Activated CD4-positive, alpha-beta T cell treated with anti-CD3 and anti-CD28 coated beads for 36 hours (primary cell): ENCODE data around the gene VPS13A. TPM values are rescaled to one million over a fixed set of nuclear protein-coding genes. Genes with fewer than 3 reads are reported as not detected.

ENCODE experiments used
- ATAC-seq: fragments of 200-7000 bp; cut with Tn5 transposase; one replicate; pipeline ENCODE4 v1.10.0; 2021; ENCODE audit warnings: mild to moderate bottlenecking, moderate library complexity
- CTCF ChIA-PET: fragments of 350-600 bp; sonication (Branson Sonifier 250); formaldehyde crosslinking; loops from one replicate; lab custom pipeline; 2021; ENCODE audit warnings: antibody characterized with exemption; lab: Charles Lee
- POLR2A ChIA-PET: fragments of 350-600 bp; sonication (Branson Sonifier 250); formaldehyde crosslinking; loops from one replicate; lab custom pipeline; 2021; ENCODE audit warnings: antibody characterized with exemption, inconsistent platforms; lab: Charles Lee
- DNase-seq: peaks from one replicate; pipeline ENCODE4 v3.0.0-alpha.2; 2020
- H3K27ac Mint-ChIP-seq: one replicate; pipeline ENCODE4 v1.8.0; 2021; ENCODE audit warnings: mixed read lengths
- H3K27me3 Mint-ChIP-seq: one replicate; pipeline ENCODE4 v1.8.0; 2021; ENCODE audit warnings: mixed read lengths
- H3K36me3 Mint-ChIP-seq: one replicate; pipeline ENCODE4 v1.8.0; 2021; ENCODE audit warnings: low read depth, mixed read lengths
- H3K4me1 Mint-ChIP-seq: one replicate; pipeline ENCODE4 v1.8.0; 2021; ENCODE audit warnings: mixed read lengths
- H3K4me3 Mint-ChIP-seq: one replicate; pipeline ENCODE4 v1.8.0; 2021; ENCODE audit warnings: mild to moderate bottlenecking, moderate library complexity, mixed read lengths
- H3K9me3 Mint-ChIP-seq: one replicate; pipeline ENCODE4 v1.8.0; 2021; ENCODE audit warnings: low read depth, mixed read lengths
- intact Hi-C, 2 experiments: fragments of 100-400 bp; cut with DNase I in 1 of 2; cut with micrococcal nuclease in 1 of 2; formaldehyde crosslinking; loops; one replicate each; pipeline versions ENCODE4 v1.14.2 to v1.15.1; 2022 to 2024; cut with DNase I, micrococcal nuclease
- total RNA-seq, 2 experiments: library from RNA; stranded (reverse); gene quantifications; one replicate each; pipeline ENCODE4 v1.2.3, GENCODE V29; 2021

VPS13A gene
- 10 to 100 TPM; 33.3 to 33.6 TPM for total RNA-seq

- Mint-ChIP-seq H3K36me3 (peaks cover 5% of the 10 kb centered on the region), H3K27ac (peak within 1 kb of the TSS; percentile 93), H3K4me1 (peaks cover 23% of the 10 kb centered on the region), H3K9me3 (no peaks in the 10 kb centered on the region), H3K4me3 (peak within 1 kb of the TSS; percentile 97), H3K27me3 (no peaks in the 10 kb centered on the region)
- POLR2A ChIA-PET: interaction anchor here (0.5 to 1.0 kb wide), 3 partner anchors 9 to 840 kb away, joined by 3 read pairs; no protein-coding TSS in a partner anchor
- CTCF ChIA-PET: interaction anchor here (1.2 to 1.3 kb wide), 2 partner anchors 10 to 13 kb away, joined by 4 to 11 read pairs; no protein-coding TSS in a partner anchor
- intact Hi-C loops: loop anchor here (1.0 to 10.0 kb wide), 13 partner anchors 10 to 1120 kb away; partner anchors contain the start of genes PSAT1 (in 2 of the 2), RFK (in 2 of the 2), CEP78 (in 1 of the 2) and GCNT1 (in 1 of the 2)
- peak; percentile 98 for DNase-seq
- ATAC-seq: peak; percentile 92
These were observed at the start of gene VPS13A for GRCh38 chr9:77177143-77177893. VPS13A (plus strand) TSS chr9:77177534; CDS start chr9:77177705, 171 bp downstream.

DNA sequence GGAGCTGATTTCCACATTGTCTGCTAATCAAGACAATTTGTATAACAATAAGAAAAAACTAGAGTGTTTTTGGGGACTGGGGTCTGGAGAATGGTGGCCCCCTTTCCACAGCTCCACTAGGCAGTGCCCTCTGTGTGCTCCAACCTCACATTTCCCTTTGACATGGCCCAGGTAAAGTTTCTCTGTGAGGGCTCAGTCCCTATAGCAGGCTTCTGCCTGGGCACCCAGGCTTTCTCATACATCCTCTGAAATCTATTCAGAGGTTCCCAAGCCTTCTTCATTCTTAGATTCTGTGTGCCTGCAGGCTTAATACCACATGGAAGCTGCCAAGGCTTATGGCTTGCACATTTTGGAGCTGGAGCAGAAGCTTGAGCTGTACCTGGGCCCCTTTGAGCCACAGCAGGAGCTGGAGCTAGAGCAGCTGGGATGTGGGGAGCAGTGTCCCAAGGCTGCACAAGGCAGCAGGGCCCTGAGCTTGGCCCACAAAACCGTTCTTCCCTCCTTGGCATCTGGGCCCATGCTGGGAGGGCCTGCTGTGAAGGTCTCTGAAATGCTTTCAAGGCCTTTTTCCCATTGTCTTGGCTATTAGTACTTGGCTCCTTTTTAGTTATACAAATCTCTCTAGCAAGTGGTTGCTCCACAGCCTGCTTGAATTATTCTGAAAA, 49.1 kb upstream of the VPS13A start:
- ATAC-seq (no peak), DNase-seq (no peak)
- Mint-ChIP-seq H3K27ac (no peak overlapping the region), H3K4me3 (no peak overlapping the region), H3K9me3 (peaks cover 4% of the 10 kb centered on the region), H3K36me3 (peaks cover 2% of the 10 kb centered on the region), H3K27me3 (peaks cover 17% of the 10 kb centered on the region), H3K4me1 (no peaks in the 10 kb centered on the region)
- ChIA-PET CTCF (no interaction called here), POLR2A (no interaction called here)
- intact Hi-C loops: no loop called here

GRCh38 chr9:77131399-77131798, 45.9 kb upstream of the VPS13A start:
- intact Hi-C loops: no loop called here
- peaks cover 2% of the 10 kb centered on the region for H3K36me3 Mint-ChIP-seq
- H3K4me1 Mint-ChIP-seq: no peaks in the 10 kb centered on the region
- ChIA-PET CTCF (no interaction called here), POLR2A (no interaction called here)
- DNase-seq: no peak
- H3K9me3 Mint-ChIP-seq: peaks cover 2% of the 10 kb centered on the region
- ATAC-seq: no peak
- H3K27ac Mint-ChIP-seq: no peak overlapping the region
- H3K27me3 Mint-ChIP-seq: peaks cover 19% of the 10 kb centered on the region
- no peak overlapping the region for H3K4me3 Mint-ChIP-seq

- H3K9me3 Mint-ChIP-seq: peaks cover 2% of the 10 kb centered on the region
- ATAC-seq (no peak), DNase-seq (no peak)
- intact Hi-C loops: no loop called here
- no peaks in the 10 kb centered on the region for H3K4me1 Mint-ChIP-seq
- peaks cover 2% of the 10 kb centered on the region for H3K36me3 Mint-ChIP-seq
- H3K27me3 Mint-ChIP-seq: peaks cover 17% of the 10 kb centered on the region
- CTCF ChIA-PET: no interaction called here
- no peak overlapping the region for H3K4me3 Mint-ChIP-seq
- POLR2A ChIA-PET: no interaction called here
- no peak overlapping the region for H3K27ac Mint-ChIP-seq
These were observed 44.3 kb upstream of the VPS13A start for GRCh38 chr9:77133011-77133410.

- DNase-seq (no peak), ATAC-seq (no peak)
- Mint-ChIP-seq H3K27ac (no peak overlapping the region), H3K4me3 (no peak overlapping the region), H3K9me3 (no peaks in the 10 kb centered on the region), H3K27me3 (peaks cover 6% of the 10 kb centered on the region), H3K36me3 (no peaks in the 10 kb centered on the region), H3K4me1 (no peaks in the 10 kb centered on the region)
- ChIA-PET POLR2A (no interaction called here), CTCF (interaction anchor here (1.0 kb wide), 1 partner anchor 18 kb away, joined by 3 read pairs; no protein-coding TSS in a partner anchor)
- intact Hi-C loops: no loop called here
These were observed 35.0 kb upstream of the VPS13A start for GRCh38 chr9:77142366-77142765.

DNA sequence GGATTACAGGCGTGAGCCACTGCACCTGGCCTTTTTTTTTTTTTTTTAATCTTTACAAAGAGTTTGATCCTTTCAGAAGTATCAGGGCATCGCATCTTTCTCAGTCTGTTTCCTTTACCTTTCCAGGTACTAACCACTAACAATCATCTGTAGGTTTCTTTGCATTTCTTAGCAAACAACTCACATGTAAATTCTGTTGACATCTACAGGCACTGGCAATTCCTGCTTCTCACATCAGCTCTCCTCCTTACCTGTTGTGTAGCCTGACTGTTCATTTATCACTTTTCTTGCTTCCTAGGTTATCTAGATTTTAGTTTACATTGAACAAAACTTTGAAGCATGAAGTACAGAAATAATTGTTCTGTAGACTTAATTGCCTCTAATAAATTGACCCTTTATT, 27.5 kb upstream of the VPS13A start:
- Mint-ChIP-seq H3K27me3 (peaks cover 6% of the 10 kb centered on the region), H3K4me3 (no peak overlapping the region), H3K27ac (no peak overlapping the region), H3K36me3 (no peaks in the 10 kb centered on the region), H3K9me3 (no peaks in the 10 kb centered on the region), H3K4me1 (no peaks in the 10 kb centered on the region)
- POLR2A ChIA-PET: no interaction called here
- DNase-seq (no peak), ATAC-seq (no peak)
- intact Hi-C loops: loop anchor here (1.0 to 5.0 kb wide), 6 partner anchors 128 to 703 kb away; no protein-coding TSS in a partner anchor
- CTCF ChIA-PET: interaction anchor here (0.6 to 1.4 kb wide), 4 partner anchors 19 to 241 kb away, joined by 3 read pairs; no protein-coding TSS in a partner anchor

- no peaks in the 10 kb centered on the region for H3K36me3 Mint-ChIP-seq
These were observed 25.0 kb upstream of the VPS13A start for GRCh38 chr9:77152289-77152688.

DNA sequence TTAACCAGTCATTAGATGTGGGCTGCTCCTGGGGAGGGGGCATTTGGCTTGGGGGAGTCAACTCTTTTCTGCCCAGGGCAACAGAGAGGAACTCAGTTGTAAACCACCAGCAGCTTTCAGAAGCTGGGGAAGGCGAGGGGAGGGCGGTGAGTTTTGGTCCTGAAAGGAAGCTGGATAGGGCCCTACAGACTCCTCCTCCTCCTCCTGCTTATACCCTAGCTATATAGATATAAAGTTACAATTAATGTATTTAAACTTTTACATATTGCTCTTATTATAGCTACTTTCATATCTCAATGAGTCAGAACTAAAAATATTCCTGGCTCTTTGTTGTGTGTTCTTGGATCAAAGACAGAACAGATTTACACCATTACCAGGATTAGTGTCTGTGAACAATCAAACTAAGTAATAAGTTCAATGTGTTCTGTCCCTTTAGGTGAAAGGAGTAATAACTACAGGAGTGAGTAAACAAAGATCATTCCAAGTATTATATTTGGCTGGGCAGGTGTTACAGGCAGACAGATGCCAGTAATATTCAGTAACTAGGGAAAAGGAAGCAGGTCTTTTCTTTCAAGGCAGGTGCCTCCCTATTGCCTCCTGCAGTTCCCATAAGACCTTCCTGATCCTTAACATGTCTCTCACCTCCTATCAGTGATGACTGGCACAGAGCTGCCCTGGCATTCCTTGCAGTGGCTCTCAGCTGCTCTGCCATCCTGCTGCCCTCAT, 20.5 kb upstream of the VPS13A start:
- H3K27me3 Mint-ChIP-seq: peaks cover 13% of the 10 kb centered on the region
- intact Hi-C loops: loop anchor here in 1 of 2 experiments (5.0 kb wide), 1 partner anchor 590 kb away; no protein-coding TSS in a partner anchor
- DNase-seq: no peak
- H3K9me3 Mint-ChIP-seq: no peaks in the 10 kb centered on the region
- no peaks in the 10 kb centered on the region for H3K36me3 Mint-ChIP-seq
- ChIA-PET CTCF (interaction anchor here (1.0 to 1.7 kb wide), 3 partner anchors 10 to 70 kb away, joined by 3 to 7 read pairs (median 5); no protein-coding TSS in a partner anchor), POLR2A (no interaction called here)
- H3K4me3 Mint-ChIP-seq: no peak overlapping the region
- H3K4me1 Mint-ChIP-seq: no peaks in the 10 kb centered on the region
- no peak overlapping the region for H3K27ac Mint-ChIP-seq
- no peak for ATAC-seq

More at GRCh38 chr9:77152289-77152688, 25.0 kb upstream of the VPS13A start:
- ChIA-PET POLR2A (no interaction called here), CTCF (interaction anchor here (0.5 to 3.3 kb wide), 5 partner anchors 15 to 746 kb away, joined by 3 to 12 read pairs (median 3); no protein-coding TSS in a partner anchor)
- intact Hi-C loops: loop anchor here (5.0 kb wide), 2 partner anchors 130 to 705 kb away; no protein-coding TSS in a partner anchor
- H3K27me3 Mint-ChIP-seq: peaks cover 10% of the 10 kb centered on the region
- ATAC-seq: no peak
- no peaks in the 10 kb centered on the region for H3K9me3 Mint-ChIP-seq
- no peak overlapping the region for H3K27ac Mint-ChIP-seq
- DNase-seq: no peak
- H3K4me3 Mint-ChIP-seq: no peak overlapping the region
- H3K4me1 Mint-ChIP-seq: no peaks in the 10 kb centered on the region

- no peak overlapping the region for H3K27ac Mint-ChIP-seq
- H3K9me3 Mint-ChIP-seq: no peaks in the 10 kb centered on the region
- intact Hi-C loops: loop anchor here in 1 of 2 experiments (5.0 kb wide), 1 partner anchor 588 kb away; no protein-coding TSS in a partner anchor
- H3K4me1 Mint-ChIP-seq: no peaks in the 10 kb centered on the region
- no peak for ATAC-seq
- CTCF ChIA-PET: interaction anchor here (0.6 kb wide), 1 partner anchor 54 kb away, joined by 3 read pairs; no protein-coding TSS in a partner anchor
- no peak overlapping the region for H3K4me3 Mint-ChIP-seq
- no peaks in the 10 kb centered on the region for H3K36me3 Mint-ChIP-seq
- POLR2A ChIA-PET: no interaction called here
- H3K27me3 Mint-ChIP-seq: peaks cover 10% of the 10 kb centered on the region
- no peak for DNase-seq
These were observed 18.4 kb upstream of the VPS13A start for GRCh38 chr9:77158772-77159513.

DNA sequence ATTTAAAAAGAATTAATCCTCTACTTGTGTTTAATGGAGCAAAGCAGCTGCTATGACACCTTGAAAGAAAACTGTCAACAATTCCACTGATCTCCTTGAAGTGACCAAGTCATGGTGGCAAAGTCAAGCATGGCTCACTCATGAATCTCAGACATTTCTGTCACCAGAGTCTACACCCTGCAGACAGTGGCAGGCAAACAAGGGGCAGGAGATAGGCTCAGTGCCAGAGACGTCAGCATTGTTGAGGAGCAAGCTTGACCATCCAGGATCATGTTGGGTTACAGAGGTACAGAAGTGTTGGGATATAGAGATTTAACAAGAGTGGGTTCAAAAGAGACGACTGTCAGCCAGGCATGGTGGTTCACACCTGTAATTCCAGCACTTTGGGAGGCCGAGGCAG, 16.1 kb upstream of the VPS13A start:
- ATAC-seq (no peak), DNase-seq (no peak)
- H3K4me1 Mint-ChIP-seq: no peaks in the 10 kb centered on the region
- H3K27me3 Mint-ChIP-seq: peaks cover 6% of the 10 kb centered on the region
- CTCF ChIA-PET: no interaction called here
- POLR2A ChIA-PET: no interaction called here
- H3K27ac Mint-ChIP-seq: no peak overlapping the region
- intact Hi-C loops: no loop called here
- H3K36me3 Mint-ChIP-seq: no peaks in the 10 kb centered on the region
- H3K4me3 Mint-ChIP-seq: no peak overlapping the region
- H3K9me3 Mint-ChIP-seq: no peaks in the 10 kb centered on the region
